Measurements from ENCODE around the gene BHLHA15.

BHLHA15 gene

DNA sequence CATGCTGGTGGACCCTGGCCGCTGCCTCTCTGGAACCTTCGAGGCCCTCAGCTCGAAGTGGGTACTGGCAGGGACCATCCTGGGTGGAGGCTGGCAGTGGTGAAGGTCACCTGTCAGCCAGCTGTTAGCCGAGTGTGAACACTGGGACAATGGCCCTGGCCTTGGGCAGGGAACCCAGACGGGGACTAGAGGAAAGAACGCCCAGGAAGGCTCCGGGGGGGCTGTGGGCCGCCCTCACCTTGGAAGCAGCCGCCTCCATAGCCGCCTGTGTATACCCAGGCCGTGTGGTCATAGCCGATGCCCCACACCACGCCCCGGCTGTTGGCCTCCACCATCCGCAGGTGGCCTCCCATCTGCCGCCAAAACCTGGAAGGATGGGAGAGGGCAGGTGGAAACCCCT is 17.6 kb downstream of the BHLHA15 start:
- no peak for DNase-seq

GRCh38 chr7:98229441-98229840 is 18.2 kb downstream of the BHLHA15 start:
- no peak for DNase-seq

- DNase-seq, result no peak
Observed at GRCh38 chr7:98229991-98230745, 18.9 kb downstream of the BHLHA15 start.

GRCh38 chr7:98230746-98231471 is 19.7 kb downstream of the BHLHA15 start:
- DNase-seq, result no peak

- DNase-seq, result no peak
Observed at GRCh38 chr7:98231493-98232262, 20.4 kb downstream of the BHLHA15 start.

DNA sequence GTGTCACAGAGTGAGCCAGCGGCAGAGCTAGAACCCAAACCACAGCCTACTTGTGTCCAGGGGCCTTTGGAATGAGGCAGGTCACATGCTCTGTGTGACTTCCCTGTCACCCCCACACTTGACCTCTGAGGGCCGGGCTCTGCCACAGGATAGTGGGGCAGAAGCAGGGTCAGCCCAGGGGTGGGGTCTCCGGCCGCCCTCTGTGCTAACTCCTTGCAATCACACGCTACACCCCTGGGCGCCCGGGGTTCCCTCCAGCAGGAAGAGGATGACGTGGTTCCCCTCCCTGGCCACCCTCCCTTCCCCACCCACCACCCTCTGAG is 21.0 kb downstream of the BHLHA15 start:
- no peak for DNase-seq

- no peak for DNase-seq
Observed at GRCh38 chr7:98232799-98233198, 21.6 kb downstream of the BHLHA15 start.

- no peak for DNase-seq
Observed at GRCh38 chr7:98233219-98234070, 22.2 kb downstream of the BHLHA15 start.

GRCh38 chr7:98234429-98235147 is 23.3 kb downstream of the BHLHA15 start:
- DNase-seq, result no peak

DNA sequence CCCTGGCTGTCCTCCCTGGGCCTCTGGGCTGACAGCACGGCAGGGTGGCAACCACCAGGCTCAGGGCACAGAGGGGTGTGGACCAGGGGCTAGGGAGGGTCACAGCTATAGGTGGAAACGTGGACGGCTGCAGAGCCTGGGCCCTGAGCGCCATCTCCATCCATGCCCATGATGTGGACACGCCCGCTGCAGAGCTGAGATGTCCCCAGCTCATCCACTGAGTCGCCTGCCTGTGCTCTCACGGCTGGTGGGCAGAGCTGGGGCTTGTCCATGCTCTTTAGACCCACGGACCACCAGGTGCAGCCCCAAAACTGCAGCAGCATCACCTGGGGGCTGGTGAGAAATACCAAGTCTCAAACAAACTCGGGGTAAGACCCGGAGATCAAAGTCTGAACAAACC is 24.7 kb downstream of the BHLHA15 start:
- DNase-seq, result no peak

DNA sequence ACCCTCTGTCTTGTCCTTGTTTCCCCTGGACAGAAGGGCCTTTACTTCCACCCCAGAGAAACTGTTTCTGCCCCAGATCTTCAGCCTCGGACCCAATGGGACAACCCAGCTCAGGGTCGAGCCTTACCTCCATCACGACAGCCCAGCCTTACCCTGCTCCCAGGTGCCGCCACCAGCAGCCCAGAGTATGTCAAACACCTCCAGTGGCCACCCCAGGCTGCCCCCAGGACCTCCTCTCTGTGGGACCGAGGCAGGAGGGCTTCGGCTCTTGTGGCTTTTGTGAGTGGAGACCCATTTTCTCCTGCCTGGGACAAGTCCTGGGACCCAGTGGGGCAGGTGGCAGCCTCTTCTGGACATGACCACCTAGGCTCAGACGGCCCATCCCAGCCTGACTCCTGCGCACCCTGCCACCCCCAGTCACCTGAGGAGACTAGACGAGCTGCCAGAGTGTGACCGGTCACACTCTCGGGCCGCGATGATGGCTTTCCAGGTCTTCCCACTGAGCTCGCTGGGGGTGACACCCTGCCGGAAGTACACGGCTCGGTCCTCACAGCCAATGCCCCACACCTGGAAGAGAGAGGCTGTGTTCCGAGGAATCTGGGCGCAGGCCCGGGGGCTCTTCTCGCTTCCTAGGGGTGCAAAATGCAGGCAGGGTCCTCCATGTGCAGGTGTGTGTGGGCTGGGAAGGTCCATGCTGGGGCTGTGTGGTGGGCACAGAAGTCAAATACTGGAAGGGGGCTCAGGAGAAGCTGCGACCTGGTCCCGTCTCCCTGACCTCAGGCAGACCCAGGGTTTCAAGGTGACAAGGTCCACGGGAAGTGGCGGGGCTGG is 25.3 kb downstream of the BHLHA15 start:
- DNase-seq, result no peak

- DNase-seq, result no peak
Observed at GRCh38 chr7:98238076-98238475, 26.8 kb downstream of the BHLHA15 start.

DNA sequence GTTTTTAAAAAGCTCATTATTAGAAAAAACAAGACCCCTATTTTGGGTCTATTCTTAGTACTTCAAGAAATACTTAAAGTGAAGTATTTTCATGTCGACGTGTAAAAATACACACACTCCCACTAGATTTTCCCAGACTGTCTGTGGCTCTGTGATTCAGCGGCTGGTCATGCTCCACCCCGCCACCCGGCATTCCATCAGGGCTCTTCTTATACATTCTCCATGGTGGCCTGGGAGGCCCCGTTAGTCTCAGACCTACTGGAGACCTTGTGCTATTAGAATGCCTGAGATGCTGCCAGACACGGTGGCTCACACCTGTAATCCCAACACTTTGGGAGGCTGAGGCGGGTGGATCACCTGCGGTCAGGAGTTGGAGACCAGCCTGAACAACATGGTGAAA is 27.7 kb downstream of the BHLHA15 start:
- DNase-seq, result no peak

DNA sequence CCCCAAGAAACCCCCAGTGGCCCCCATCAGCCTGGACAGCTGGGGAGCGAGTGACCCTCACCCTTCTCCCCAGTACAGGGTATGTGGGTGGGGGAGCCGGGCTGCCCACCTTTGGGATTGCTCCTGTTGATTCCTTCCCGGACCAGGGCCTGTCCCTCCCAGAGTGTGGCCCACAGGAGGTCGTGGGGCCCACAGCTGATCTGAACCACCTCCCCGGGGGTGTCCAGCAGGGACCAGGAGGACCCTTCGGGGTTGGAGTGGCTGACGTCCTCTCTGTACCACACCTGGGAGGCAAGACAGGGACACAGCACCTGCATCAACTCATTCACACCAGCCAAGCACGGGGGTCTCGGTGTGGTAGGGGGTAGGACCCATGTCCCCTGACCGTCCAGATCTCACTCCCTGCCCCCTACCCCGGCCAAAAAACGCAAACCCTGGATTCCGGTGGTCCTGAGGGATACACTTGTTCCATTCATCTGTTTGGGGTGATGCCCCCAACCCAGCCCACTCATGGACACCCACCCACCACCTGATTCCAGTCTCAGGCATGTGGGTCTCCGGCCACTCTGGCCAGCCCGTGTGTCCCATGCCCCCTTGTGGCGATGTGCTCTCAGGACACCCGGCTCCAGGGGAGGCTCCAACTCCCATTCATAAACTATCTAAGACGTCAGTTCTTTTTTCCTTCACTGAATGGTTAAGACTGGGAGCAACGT is 29.9 kb downstream of the BHLHA15 start:
- DNase-seq, result peak in 1 of 2 experiments; percentile 25

DNA sequence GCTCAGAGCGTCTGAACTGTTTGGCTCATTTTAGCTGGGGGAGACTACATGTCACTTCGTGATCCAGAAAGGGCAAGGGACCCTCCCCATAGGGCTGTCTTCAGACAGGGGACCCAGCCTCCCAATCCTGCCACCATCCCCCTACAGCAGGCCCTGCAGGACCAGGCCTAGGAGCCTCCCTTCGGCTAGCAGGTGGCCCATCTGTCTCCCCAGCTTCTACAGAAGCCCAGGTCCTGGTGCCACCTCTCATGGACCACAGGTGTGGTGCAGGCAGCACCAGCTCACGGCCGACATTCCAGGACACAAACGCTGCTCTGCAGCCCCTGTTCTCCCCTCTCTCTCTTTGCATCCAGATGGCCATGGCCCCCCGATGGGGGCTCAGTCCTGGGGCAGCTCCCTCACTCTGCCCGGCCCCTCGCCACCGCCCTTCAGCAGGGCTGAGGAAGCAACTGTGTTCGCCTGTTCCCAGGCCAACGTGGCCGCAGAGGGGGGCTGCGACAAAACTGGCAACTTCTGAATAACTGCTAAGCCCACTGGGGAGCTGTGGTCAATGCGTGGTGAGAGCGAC is 30.5 kb downstream of the BHLHA15 start:
- no peak for DNase-seq

DNA sequence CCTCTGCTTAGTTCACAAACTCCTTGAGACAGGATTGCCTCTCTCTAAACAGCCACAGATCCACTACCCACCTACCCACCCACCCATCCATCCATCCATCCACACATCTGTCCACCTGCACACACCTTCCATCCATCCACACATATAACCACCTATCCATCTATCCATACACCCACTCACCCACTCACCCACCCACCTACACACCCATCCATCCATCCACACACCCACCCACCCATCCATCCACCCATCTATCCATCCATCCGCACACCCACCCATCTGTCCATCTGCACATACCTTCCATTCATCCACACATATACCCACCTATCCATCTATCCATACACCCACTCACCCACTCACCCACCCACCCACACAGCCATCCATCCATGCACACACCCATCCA is 31.1 kb downstream of the BHLHA15 start:
- no peak for DNase-seq

GRCh38 chr7:98242934-98243333 is 31.7 kb downstream of the BHLHA15 start:
- no peak for DNase-seq

DNA sequence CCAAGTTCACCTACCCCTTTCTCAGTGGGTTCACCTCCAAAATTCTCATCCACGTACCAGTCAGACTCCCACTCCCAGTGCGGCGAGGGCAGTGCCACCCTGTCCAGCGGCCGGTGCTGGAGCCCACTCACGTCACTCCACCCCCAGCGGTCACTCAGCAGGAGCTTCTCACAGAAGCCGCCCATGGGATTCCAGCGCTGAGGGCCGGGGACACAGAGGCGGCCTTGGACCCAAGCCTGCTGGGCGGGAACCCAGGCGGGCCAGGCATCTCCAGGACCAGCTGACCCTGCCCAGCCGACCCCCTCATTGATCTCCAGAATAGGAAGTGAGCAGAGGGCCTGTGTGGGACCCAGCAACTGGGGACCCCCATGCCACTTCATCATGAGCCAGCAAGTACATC is 33.6 kb downstream of the BHLHA15 start:
- DNase-seq, result no peak

DNA sequence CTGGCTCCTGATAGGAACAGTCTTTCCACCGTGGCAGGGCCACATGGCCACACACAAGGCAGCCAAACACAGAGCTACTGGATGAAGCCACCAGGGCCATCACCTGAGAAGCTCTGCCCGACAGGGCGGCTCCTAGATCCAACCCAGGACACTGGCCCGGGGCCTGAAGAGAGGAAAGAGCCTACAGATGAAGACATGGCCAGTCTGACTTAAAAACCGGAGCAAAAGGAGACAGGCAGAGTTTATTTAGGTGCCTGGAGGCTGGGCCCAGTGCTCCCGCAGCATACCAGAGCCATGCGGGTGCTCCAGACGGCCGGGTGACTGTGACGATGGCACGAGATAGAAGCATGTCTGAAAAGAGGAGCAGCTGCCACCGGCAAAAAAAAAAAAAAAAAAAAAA is 36.9 kb downstream of the BHLHA15 start:
- no peak for DNase-seq

DNA sequence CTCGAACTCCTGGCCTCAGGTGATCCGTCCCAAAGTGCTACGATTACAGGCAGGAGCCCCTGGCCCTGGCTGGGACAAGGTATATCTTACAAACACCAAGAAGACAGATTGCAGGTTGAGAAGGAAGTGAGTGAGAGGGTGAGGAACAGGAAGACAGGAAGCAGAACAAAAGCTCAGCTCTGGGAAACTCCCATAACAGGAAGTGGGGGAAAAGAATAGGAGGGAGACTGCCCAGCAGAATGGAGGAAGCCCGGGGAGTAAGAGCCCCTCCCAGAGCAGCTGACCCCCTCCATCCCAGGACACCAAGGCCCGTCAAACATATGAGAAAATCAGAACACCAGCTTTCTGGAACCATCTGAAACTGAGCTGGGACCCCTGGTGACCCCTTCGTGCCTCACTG is 37.9 kb downstream of the BHLHA15 start:
- no peak for DNase-seq

Data from SHP77 (cell line).